C4-2B (cell line): ENCODE measurements around the gene GPR107.

Experiments
- CTCF ChIP-seq: fragments of 450-650 bp; conservative IDR thresholded peaks from 2 replicates; pipeline ENCODE4 v1.5.1; 2017; ENCODE audit warnings: mild to moderate bottlenecking
- ZFX ChIP-seq: fragments of 450-650 bp; IDR thresholded peaks from 2 replicates; pipeline ENCODE4 v1.6.1; 2017

GRCh38 chr9:130137081-130137640 lies 83.5 kb downstream of the GPR107 start:
- TF ChIP-seq CTCF (no peak), ZFX (no peak)
